ENCODE measurements around the gene TCF4.
A peak's percentile ranks its signal among the peaks of the same experiment; 100 is the strongest.

The TCF4 gene

DNA sequence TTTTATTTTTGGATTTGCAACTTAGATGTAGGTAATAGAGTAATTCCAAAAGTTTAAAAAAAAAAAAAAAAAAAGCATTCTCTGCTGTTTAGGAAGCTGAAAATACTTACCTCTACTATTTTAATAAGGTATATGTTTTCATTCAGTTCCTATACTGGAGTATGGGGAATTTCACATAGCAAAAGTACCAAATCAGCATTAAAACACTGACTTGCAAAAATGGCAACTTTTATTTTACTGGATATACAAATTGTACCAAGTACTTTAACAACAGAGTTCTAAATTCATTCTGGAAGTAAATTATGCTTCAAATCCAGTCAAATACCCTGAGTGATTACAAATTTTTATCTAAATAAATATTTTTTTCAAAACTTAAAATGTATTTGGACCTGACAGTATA is 76.7 kb downstream of the TCF4 start:
- no peak overlapping the region for H3K4me3 Mint-ChIP-seq
- no peak overlapping the region for H3K27ac Mint-ChIP-seq
- no peak for DNase-seq
- peaks cover 2% of the 10 kb centered on the region for H3K27me3 Mint-ChIP-seq
- no peaks in the 10 kb centered on the region for H3K9me3 Mint-ChIP-seq
- no peaks in the 10 kb centered on the region for H3K36me3 Mint-ChIP-seq (ENCODE audit: low read depth)
- peaks cover 10% of the 10 kb centered on the region for H3K4me1 Mint-ChIP-seq (ENCODE audit: low read depth)

DNA sequence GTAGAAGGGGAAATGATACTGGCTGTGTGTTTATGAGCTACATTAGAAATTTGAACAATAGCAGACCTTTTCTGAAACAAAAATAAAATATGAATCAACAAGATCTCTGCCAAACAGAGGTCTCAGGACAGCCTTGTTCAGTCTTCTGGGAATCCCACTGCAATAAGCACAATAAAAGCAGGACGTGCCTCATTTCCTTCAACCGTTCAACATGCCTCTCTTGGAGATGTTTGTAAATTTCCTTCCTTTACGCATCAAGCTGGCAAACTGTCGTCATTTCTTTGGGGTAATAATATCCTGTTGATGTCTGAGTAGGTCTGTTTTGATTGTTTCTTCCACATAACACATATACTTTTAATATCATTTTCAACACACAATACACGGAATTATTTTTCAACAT is 77.2 kb downstream of the TCF4 start:
- Mint-ChIP-seq H3K27ac (no peak overlapping the region), H3K4me3 (no peak overlapping the region), H3K4me1 (ENCODE audit: low read depth) (peaks cover 10% of the 10 kb centered on the region), H3K27me3 (peaks cover 2% of the 10 kb centered on the region), H3K9me3 (no peaks in the 10 kb centered on the region), H3K36me3 (ENCODE audit: low read depth) (no peaks in the 10 kb centered on the region)
- DNase-seq: no peak

DNA sequence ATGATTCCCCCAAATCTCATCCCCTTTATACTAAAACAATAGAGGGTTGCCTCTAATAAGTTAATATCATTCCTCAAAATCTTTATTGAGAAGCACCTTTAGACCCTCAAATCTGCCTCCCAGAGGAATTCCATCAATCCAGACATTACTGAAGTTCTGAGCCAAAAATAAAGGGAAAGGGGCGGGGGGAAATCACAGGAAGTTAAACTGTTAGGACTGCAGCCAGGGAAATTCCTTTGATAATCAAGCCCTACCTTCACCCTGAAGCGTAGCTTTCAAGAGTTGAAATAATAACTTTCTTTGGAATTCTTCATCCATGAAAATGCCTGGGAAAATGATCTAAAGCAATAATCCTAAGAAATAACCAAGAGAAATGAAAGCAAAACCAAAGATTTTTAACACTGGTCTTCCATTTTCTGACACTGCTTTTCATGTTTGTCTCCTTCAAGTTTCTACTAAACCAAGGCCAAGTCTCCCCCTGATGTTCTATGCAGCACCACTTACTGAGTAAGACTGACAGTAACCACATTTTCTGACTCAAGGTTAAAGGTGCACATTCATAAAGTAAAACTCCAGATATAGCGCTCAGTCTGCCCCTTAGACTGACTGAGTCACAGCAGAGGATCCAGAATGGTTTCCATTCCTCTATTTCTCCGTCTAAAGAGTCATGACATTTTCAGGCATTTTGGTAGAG is 78.2 kb downstream of the TCF4 start:
- Mint-ChIP-seq H3K27ac (peak overlapping the region; percentile 47), H3K9me3 (no peaks in the 10 kb centered on the region)
- DNase-seq: no peak

DNA sequence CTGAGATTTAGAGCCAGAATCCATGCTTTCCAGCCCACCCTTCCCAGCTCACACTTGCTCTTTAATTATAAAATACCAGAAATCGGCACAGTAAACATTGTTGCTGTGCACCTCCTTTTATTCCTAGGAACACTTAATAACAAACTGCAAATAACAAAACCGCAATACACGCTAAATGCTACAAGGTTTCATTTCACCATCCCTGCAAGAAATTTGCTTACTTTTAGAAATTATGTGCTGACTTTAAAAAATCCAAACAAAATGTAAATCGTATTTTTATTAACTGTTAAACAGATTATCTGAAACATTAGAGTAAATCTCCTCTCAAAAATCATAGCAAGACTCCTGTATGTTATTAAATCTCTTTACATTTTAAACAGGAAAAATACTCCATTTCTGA is 79.3 kb downstream of the TCF4 start:
- H3K27me3 Mint-ChIP-seq: peaks cover 2% of the 10 kb centered on the region
- no peak overlapping the region for H3K27ac Mint-ChIP-seq
- DNase-seq: no peak
- H3K4me1 Mint-ChIP-seq (ENCODE audit: low read depth): peaks cover 10% of the 10 kb centered on the region
- H3K36me3 Mint-ChIP-seq (ENCODE audit: low read depth): no peaks in the 10 kb centered on the region
- no peak overlapping the region for H3K4me3 Mint-ChIP-seq
- H3K9me3 Mint-ChIP-seq: no peaks in the 10 kb centered on the region

More for the DNA sequence above, 78.2 kb downstream of the TCF4 start:
- peaks cover 10% of the 10 kb centered on the region for H3K4me1 Mint-ChIP-seq (ENCODE audit: low read depth)
- H3K36me3 Mint-ChIP-seq (ENCODE audit: low read depth): no peaks in the 10 kb centered on the region
- H3K27me3 Mint-ChIP-seq: peaks cover 2% of the 10 kb centered on the region
- no peak overlapping the region for H3K4me3 Mint-ChIP-seq

GRCh38 chr18:55506074-55506473 is 81.9 kb downstream of the TCF4 start:
- Mint-ChIP-seq H3K4me3 (no peak overlapping the region), H3K4me1 (ENCODE audit: low read depth) (peaks cover 13% of the 10 kb centered on the region), H3K27me3 (peaks cover 10% of the 10 kb centered on the region), H3K27ac (no peak overlapping the region), H3K9me3 (no peaks in the 10 kb centered on the region), H3K36me3 (ENCODE audit: low read depth) (no peaks in the 10 kb centered on the region)
- no peak for DNase-seq

DNA sequence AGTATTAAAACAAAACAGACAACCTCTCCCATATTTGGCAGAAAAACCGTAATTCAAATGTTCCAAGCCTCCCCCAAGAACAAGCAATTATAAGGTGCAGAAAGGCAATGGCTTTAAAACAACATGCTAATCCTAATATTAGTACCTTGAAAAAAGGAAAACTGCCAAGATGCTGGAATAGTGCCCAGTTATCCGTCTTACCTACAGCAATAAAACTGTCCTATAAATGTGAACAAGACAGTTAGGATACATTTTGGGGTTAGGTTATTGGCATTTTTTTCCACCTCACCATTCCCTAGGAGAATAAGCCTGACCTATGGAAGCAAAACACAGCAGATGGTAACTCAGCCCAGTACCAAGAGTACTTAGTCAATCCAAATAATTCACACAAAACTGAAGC is 83.2 kb downstream of the TCF4 start:
- Mint-ChIP-seq H3K36me3 (ENCODE audit: low read depth) (no peaks in the 10 kb centered on the region), H3K27me3 (peaks cover 8% of the 10 kb centered on the region), H3K4me1 (ENCODE audit: low read depth) (peaks cover 6% of the 10 kb centered on the region), H3K27ac (no peak overlapping the region), H3K4me3 (no peak overlapping the region), H3K9me3 (no peaks in the 10 kb centered on the region)
- no peak for DNase-seq

GRCh38 chr18:55503167-55503820 is 84.7 kb downstream of the TCF4 start:
- no peak for DNase-seq
- no peaks in the 10 kb centered on the region for H3K9me3 Mint-ChIP-seq
- H3K4me1 Mint-ChIP-seq (ENCODE audit: low read depth): peaks cover 4% of the 10 kb centered on the region
- H3K27ac Mint-ChIP-seq: no peak overlapping the region
- H3K27me3 Mint-ChIP-seq: peaks cover 7% of the 10 kb centered on the region
- no peak overlapping the region for H3K4me3 Mint-ChIP-seq
- no peaks in the 10 kb centered on the region for H3K36me3 Mint-ChIP-seq (ENCODE audit: low read depth)

DNA sequence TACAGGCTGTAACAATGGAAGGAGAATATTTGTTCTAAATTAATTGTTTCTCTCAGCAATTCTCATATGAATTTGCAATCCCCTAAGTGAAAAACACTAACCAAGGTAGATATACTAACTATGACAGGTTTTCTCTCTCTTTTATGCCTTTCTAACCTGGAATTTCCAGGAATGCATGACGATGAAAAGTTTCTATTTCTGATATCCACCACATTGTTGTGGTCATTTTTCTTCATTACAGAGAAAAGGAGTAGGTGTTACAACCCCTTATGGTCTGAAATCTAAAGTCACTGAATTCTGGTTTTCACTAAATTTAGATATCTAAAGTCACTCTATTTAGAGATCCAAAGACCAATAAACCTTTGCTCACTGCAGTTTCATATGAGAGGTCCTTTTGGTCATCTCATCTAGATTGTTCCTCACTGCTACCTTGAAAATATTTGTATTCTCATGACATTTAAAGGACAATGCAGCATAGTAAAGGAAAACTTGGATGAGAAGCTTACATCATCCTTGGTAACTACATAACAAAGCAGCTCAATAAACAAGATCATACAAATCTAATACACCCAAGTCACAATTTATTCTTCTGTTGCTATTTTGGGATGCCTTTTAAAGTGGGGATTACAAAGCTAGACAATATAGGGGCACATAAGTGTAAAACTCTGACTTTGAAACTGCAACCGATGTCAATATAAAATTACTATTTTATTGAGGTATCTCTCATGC is 85.8 kb downstream of the TCF4 start:
- no peaks in the 10 kb centered on the region for H3K36me3 Mint-ChIP-seq (ENCODE audit: low read depth)
- H3K27me3 Mint-ChIP-seq: peaks cover 7% of the 10 kb centered on the region

DNA sequence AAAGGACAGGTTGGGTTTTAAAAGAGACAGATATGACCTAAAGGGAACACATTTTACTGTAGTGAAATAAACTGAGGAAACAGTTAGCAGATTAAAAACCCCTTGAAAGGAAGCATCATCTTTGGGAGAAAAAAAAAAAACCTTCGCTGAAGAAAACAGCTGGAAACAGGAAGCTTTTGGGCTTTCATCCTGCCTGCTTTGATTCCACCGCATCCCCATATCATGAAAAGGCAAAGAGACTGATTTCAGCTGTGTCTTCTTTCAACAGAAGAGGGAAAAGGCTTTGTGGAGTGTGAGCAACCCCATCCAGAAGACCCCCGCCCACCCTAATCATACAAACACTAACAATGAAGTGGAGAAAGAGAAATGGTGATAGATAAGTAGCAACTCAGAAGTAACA is 86.4 kb downstream of the TCF4 start:
- Mint-ChIP-seq H3K27ac (no peak overlapping the region), H3K27me3 (peaks cover 7% of the 10 kb centered on the region), H3K36me3 (ENCODE audit: low read depth) (no peaks in the 10 kb centered on the region)

More for the DNA sequence above, 85.8 kb downstream of the TCF4 start:
- DNase-seq: no peak
- H3K27ac Mint-ChIP-seq: no peak overlapping the region
- H3K4me3 Mint-ChIP-seq: no peak overlapping the region
- H3K4me1 Mint-ChIP-seq (ENCODE audit: low read depth): peaks cover 4% of the 10 kb centered on the region
- H3K9me3 Mint-ChIP-seq: no peaks in the 10 kb centered on the region

GRCh38 chr18:55500316-55501086 is 87.5 kb downstream of the TCF4 start:
- no peaks in the 10 kb centered on the region for H3K9me3 Mint-ChIP-seq
- peaks cover 4% of the 10 kb centered on the region for H3K4me1 Mint-ChIP-seq (ENCODE audit: low read depth)
- no peak overlapping the region for H3K4me3 Mint-ChIP-seq
- H3K27me3 Mint-ChIP-seq: peaks cover 11% of the 10 kb centered on the region
- H3K27ac Mint-ChIP-seq: no peak overlapping the region
- no peaks in the 10 kb centered on the region for H3K36me3 Mint-ChIP-seq (ENCODE audit: low read depth)
- DNase-seq: no peak

More for the DNA sequence above, 86.4 kb downstream of the TCF4 start:
- Mint-ChIP-seq H3K4me3 (no peak overlapping the region), H3K4me1 (ENCODE audit: low read depth) (peaks cover 4% of the 10 kb centered on the region), H3K9me3 (no peaks in the 10 kb centered on the region)
- DNase-seq: no peak

DNA sequence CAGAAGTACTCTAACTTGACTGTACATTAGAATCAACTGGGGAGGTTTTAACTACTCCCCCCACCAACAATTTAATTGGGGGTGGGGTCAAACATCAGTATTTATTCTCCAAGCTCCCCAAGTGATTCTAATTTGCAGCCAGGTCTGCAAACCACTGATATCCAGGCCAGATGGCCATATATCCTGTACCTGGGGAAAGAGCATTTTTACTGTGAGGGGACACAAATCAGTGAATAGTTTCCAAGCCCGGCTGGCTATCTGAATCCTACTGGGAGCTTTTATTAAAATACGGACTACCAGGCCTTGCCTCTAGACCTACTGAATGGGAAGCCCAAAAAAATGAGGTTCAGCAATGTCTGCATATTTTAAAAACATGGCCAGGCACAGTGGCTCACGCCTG is 88.5 kb downstream of the TCF4 start:
- peaks cover 13% of the 10 kb centered on the region for H3K27me3 Mint-ChIP-seq
- peaks cover 4% of the 10 kb centered on the region for H3K4me1 Mint-ChIP-seq (ENCODE audit: low read depth)
- DNase-seq: no peak
- H3K36me3 Mint-ChIP-seq (ENCODE audit: low read depth): no peaks in the 10 kb centered on the region
- no peak overlapping the region for H3K4me3 Mint-ChIP-seq
- H3K27ac Mint-ChIP-seq: no peak overlapping the region
- H3K9me3 Mint-ChIP-seq: no peaks in the 10 kb centered on the region

GRCh38 chr18:55497825-55498403 is 90.1 kb downstream of the TCF4 start:
- Mint-ChIP-seq H3K27me3 (peaks cover 20% of the 10 kb centered on the region), H3K4me1 (ENCODE audit: low read depth) (peaks cover 4% of the 10 kb centered on the region), H3K4me3 (no peak overlapping the region), H3K36me3 (ENCODE audit: low read depth) (no peaks in the 10 kb centered on the region), H3K27ac (no peak overlapping the region), H3K9me3 (no peaks in the 10 kb centered on the region)
- no peak for DNase-seq

- Mint-ChIP-seq H3K4me3 (no peak overlapping the region), H3K36me3 (ENCODE audit: low read depth) (no peaks in the 10 kb centered on the region), H3K4me1 (ENCODE audit: low read depth) (peaks cover 1% of the 10 kb centered on the region), H3K27ac (no peak overlapping the region), H3K27me3 (peaks cover 35% of the 10 kb centered on the region), H3K9me3 (no peaks in the 10 kb centered on the region)
- no peak for DNase-seq
These were observed 93.1 kb downstream of the TCF4 start for GRCh38 chr18:55494899-55495298.

DNA sequence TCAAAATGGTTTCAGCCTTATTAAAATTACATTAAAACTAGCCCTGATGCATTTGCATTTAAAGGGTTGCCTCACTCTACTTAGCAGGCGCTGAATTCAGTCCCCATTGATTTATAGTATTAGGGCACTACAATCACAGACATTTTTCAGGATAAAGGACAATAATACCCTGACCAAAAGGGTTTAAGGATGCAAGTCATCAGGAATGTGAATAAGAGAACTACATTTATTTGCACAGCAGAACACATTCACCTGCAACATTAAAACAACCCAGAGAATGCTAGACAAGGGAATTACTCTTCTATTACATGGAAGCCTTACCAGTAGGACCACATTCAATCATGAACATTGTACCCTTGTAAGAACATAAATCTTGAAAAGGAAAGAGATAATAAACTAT is 93.6 kb downstream of the TCF4 start:
- Mint-ChIP-seq H3K4me3 (no peak overlapping the region), H3K27ac (no peak overlapping the region), H3K27me3 (peaks cover 35% of the 10 kb centered on the region), H3K9me3 (no peaks in the 10 kb centered on the region), H3K36me3 (ENCODE audit: low read depth) (no peaks in the 10 kb centered on the region), H3K4me1 (ENCODE audit: low read depth) (peaks cover 6% of the 10 kb centered on the region)
- no peak for DNase-seq
